ENCODE results near the gene ZBBX. TPM values are rescaled to one million over a fixed set of nuclear protein-coding genes. Genes with fewer than 3 reads are reported as not detected.

The ZBBX gene
- total and polyA plus RNA-seq, 2 of the 8 experiments (the other 6 are each of a cell fraction or from before 2014, with no cell fraction given): 0.17 to 0.84 TPM

DNA sequence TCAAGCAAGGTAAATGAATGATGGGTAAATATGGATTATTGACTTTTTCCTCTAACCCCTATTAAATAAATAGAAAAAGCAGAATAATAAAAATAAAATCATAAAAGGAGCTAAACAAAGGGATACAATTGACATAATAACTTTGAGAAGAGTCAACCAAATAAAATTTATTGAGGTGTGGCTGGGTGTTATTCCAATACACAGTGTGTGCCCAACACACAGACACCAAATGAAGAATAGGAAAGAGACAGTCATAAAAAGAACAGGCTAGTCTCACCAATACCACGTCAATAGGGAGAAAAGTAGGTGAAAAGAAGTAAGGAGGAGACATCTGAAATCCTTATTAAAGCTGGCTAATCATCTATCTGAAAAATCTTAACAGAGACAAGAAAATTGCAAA lies 127.1 kb downstream of the ZBBX start:
- Histone ChIP-seq H3K36me3 (ENCODE audit: control insufficient read depth in 2 of 4, insufficient read depth in 4 of 4, low read length in 3 of 4) (no peaks in the 10 kb centered on the region), H3K27ac (ENCODE audit: low read depth, low read length) (no peak overlapping the region), H3K27me3 (replicated peaks in 1 of 4; ENCODE audit: control insufficient read depth in 3 of 4, extremely low read depth in 1 of 4, insufficient read depth in 3 of 4, low read length in 3 of 4) (no peaks in the 10 kb centered on the region), H3K23ac (ENCODE audit: insufficient read length) (no peak overlapping the region), H3K56ac (replicated peaks; ENCODE audit: insufficient read length, low read depth, low read length) (no peak overlapping the region), H4K91ac (replicated peaks; ENCODE audit: insufficient read length, low read length) (no peak overlapping the region), H3K18ac (ENCODE audit: extremely low read depth, low read length) (no peak overlapping the region), H2BK5ac (ENCODE audit: low read depth, low read length) (no peak overlapping the region), H2BK12ac (ENCODE audit: low read depth, low read length) (no peak overlapping the region), H3K14ac (ENCODE audit: insufficient read length) (no peak overlapping the region), H4K5ac (ENCODE audit: insufficient read length, low read depth, low read length) (no peak overlapping the region), H4K20me1 (replicated peaks in 1 of 2; ENCODE audit: control insufficient read depth in 1 of 2, insufficient read depth in 2 of 2, low read length in 2 of 2) (no peaks in the 10 kb centered on the region), H2BK20ac (ENCODE audit: low read length) (no peak overlapping the region), H3K4me2 (ENCODE audit: insufficient read depth in 1 of 2, low read depth in 2 of 2, low read length in 2 of 2) (no peak overlapping the region), H2BK15ac (ENCODE audit: low read length) (no peak overlapping the region), H3K79me2 (ENCODE audit: control insufficient read depth in 1 of 2, insufficient read depth in 2 of 2, low read length in 2 of 2) (no peaks in the 10 kb centered on the region), H4K8ac (ENCODE audit: extremely low read depth, insufficient read depth, low read length) (no peak overlapping the region), H2AFZ (ENCODE audit: low read length) (no peak overlapping the region), H3K4me1 (replicated peaks in 1 of 4; ENCODE audit: control insufficient read depth in 3 of 4, insufficient read depth in 4 of 4, low read length in 3 of 4) (no peaks in the 10 kb centered on the region), H3K4ac (replicated peaks; ENCODE audit: insufficient read length, low read depth, low read length) (no peak overlapping the region), H3K9me3 (ENCODE audit: insufficient read depth in 2 of 2, low read depth in 1 of 2, low read length in 1 of 2) (no peaks in the 10 kb centered on the region), H3K4me3 (ENCODE audit: extremely low read depth in 1 of 4, insufficient read depth in 2 of 4, low read depth in 3 of 4, low read length in 4 of 4) (no peak overlapping the region), H2AK5ac (ENCODE audit: low read depth, low read length) (no peak overlapping the region), H3K9ac (replicated peaks in 1 of 4; ENCODE audit: extremely low read depth in 1 of 4, low read depth in 3 of 4, low read length in 3 of 4) (no peak overlapping the region), H3K23me2 (ENCODE audit: low read depth, low read length) (no peaks in the 10 kb centered on the region), H3K79me1 (ENCODE audit: low read depth, low read length) (no peaks in the 10 kb centered on the region), H2BK120ac (replicated peaks; ENCODE audit: low read depth, low read length) (no peak overlapping the region)
- no peak for DNase-seq (ENCODE audit: low read depth in 1 of 2, low spot score in 2 of 2)
- POLR2A ChIA-PET (ENCODE audit: partially characterized antibody): no interaction called here
- CTCF ChIA-PET (ENCODE audit: partially characterized antibody): interaction anchor here (1.2 kb wide), 1 partner anchor 21 kb away, joined by 3 read pairs; no protein-coding TSS in a partner anchor
- FAIRE-seq: no peak
- 83% methylated on average over 1 of the region's 1 CpG; no CpG with 5 or more reads in 1 of the 2 experiments for WGBS, 2 experiments (ENCODE audit: extremely low coverage in 1 of 2, insufficient coverage in 1 of 2, insufficient read length in 1 of 2, insufficient replicate concordance in 2 of 2, low coverage in 1 of 2, low lambda C conversion rate in 2 of 2, missing lambda C conversion rate in 1 of 2)
- no peak for TF ChIP-seq SP4 (IDR thresholded peaks at IDR 0.05; ENCODE audit: low read length)
- no peak for TF ChIP-seq PHF8 (conservative IDR thresholded peaks at IDR 0.05; ENCODE audit: low read depth, low read length)
- TF ChIP-seq POLR2A (IDR thresholded peaks at IDR 0.05; ENCODE audit: control extremely low read depth in 1 of 2, low read depth in 2 of 2, low read length in 2 of 2): no peak
- TF ChIP-seq TAF7 (optimal IDR thresholded peaks at IDR 0.05; ENCODE audit: borderline replicate concordance, low read depth, low read length): no peak
- no peak for TF ChIP-seq SAP30 (IDR thresholded peaks at IDR 0.05; ENCODE audit: insufficient read depth, insufficient replicate concordance, low read length)
- no peak for TF ChIP-seq MAFK (IDR thresholded peaks at IDR 0.05; ENCODE audit: low read depth, low read length)
- TF ChIP-seq CHD1 (IDR thresholded peaks at IDR 0.05; ENCODE audit: low read depth, low read length): no peak
- TF ChIP-seq, protein P1, sequence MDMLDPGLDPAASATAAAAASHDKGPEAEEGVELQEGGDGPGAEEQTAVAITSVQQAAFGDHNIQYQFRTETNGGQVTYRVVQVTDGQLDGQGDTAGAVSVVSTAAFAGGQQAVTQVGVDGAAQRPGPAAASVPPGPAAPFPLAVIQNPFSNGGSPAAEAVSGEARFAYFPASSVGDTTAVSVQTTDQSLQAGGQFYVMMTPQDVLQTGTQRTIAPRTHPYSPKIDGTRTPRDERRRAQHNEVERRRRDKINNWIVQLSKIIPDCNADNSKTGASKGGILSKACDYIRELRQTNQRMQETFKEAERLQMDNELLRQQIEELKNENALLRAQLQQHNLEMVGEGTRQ (IDR thresholded peaks at IDR 0.05; ENCODE audit: low read length): no peak
- TF ChIP-seq KDM4A (IDR thresholded peaks at IDR 0.05; ENCODE audit: low read depth, low read length, severe bottlenecking): no peak
- no peak for TF ChIP-seq SRF (IDR thresholded peaks at IDR 0.05; ENCODE audit: low read depth, low read length)
- TF ChIP-seq CREB1 (IDR thresholded peaks at IDR 0.05): no peak
- no peak for TF ChIP-seq GABPA (IDR thresholded peaks at IDR 0.05; ENCODE audit: borderline replicate concordance, insufficient read depth, low read length)
- TF ChIP-seq, protein P2, sequence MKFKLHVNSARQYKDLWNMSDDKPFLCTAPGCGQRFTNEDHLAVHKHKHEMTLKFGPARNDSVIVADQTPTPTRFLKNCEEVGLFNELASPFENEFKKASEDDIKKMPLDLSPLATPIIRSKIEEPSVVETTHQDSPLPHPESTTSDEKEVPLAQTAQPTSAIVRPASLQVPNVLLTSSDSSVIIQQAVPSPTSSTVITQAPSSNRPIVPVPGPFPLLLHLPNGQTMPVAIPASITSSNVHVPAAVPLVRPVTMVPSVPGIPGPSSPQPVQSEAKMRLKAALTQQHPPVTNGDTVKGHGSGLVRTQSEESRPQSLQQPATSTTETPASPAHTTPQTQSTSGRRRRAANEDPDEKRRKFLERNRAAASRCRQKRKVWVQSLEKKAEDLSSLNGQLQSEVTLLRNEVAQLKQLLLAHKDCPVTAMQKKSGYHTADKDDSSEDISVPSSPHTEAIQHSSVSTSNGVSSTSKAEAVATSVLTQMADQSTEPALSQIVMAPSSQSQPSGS (IDR thresholded peaks at IDR 0.05; ENCODE audit: low read length): no peak
